B cell (primary cell): Measurements from ENCODE around the gene NLGN4X. TPM values are rescaled to one million over a fixed set of nuclear protein-coding genes. Genes with fewer than 3 reads are reported as not detected.

Experiments used
- ATAC-seq: fragments of 200-7000 bp; cut with Tn5 transposase; one replicate; pipeline ENCODE4 v1.10.0; 2021; ENCODE audit warnings: low read depth, mild to moderate bottlenecking, moderate number of reproducible peaks, moderate library complexity
- CTCF ChIA-PET: fragments of 350-600 bp; sonication (Branson Sonifier 250); formaldehyde crosslinking; loops from one replicate; lab custom pipeline; 2021; ENCODE audit warnings: antibody characterized with exemption, inconsistent platforms; lab: Charles Lee
- POLR2A ChIA-PET: fragments of 350-600 bp; sonication (Branson Sonifier 250); formaldehyde crosslinking; loops from one replicate; lab custom pipeline; 2021; ENCODE audit warnings: antibody characterized with exemption; lab: Charles Lee
- DNase-seq: peaks from one replicate; pipeline ENCODE4 v3.0.0; 2013
- H2AFZ ChIP-seq: 2 replicates; pipeline ENCODE4 v1.6.1; 2012; ENCODE audit warnings: mild to moderate bottlenecking, low read depth, low read length; ENCODE audit not compliant: insufficient read depth, poor library complexity, severe bottlenecking
- H3K27ac ChIP-seq, 2 donors: 1 replicate in 1 of 2; 2 replicates in 1 of 2; pipeline ENCODE4 v1.5.1; 2012 to 2013; ENCODE audit warnings: low read length in 2 of 2, mild to moderate bottlenecking in 2 of 2, moderate library complexity in 1 of 2
- H3K27me3 ChIP-seq, 4 experiments: fragments of 200-600 bp in 1 of 4; sonication (generic) in 1 of 4; replicated peaks in 1 of 4; 1 replicate in 2 of 4; 2 replicates in 2 of 4; pipeline versions ENCODE4 v1.6.1 to v1.7.0; 2013 to 2016; ENCODE audit warnings: low read length in 3 of 4, mild to moderate bottlenecking in 2 of 4, mixed read lengths in 1 of 4, moderate library complexity in 1 of 4; ENCODE audit not compliant: insufficient read depth in 4 of 4, control insufficient read depth in 3 of 4; ENCODE audit errors: control extremely low read depth in 1 of 4
- H3K36me3 ChIP-seq, 2 experiments: replicated peaks in 1 of 2; 1 replicate in 1 of 2; 2 replicates in 1 of 2; pipeline versions ENCODE4 v1.6.1 to v1.7.1; 2013; ENCODE audit warnings: low read length in 1 of 2; ENCODE audit not compliant: insufficient read depth in 2 of 2, control insufficient read depth in 1 of 2; ENCODE audit errors: control extremely low read depth in 1 of 2, extremely low read depth in 1 of 2
- H3K4me1 ChIP-seq, 2 donors: fragments of 200-600 bp in 1 of 2; sonication (generic) in 1 of 2; 1 replicate in 1 of 2; 2 replicates in 1 of 2; pipeline versions ENCODE4 v1.5.1 to v1.6.1; 2013 to 2017; ENCODE audit warnings: low read length in 2 of 2; ENCODE audit not compliant: control insufficient read depth in 2 of 2, insufficient read depth in 2 of 2
- H3K4me2 ChIP-seq: replicated peaks from 2 replicates; pipeline ENCODE3; 2012; ENCODE audit warnings: mild to moderate bottlenecking, low read depth, low read length; ENCODE audit not compliant: poor library complexity, severe bottlenecking
- H3K4me3 ChIP-seq, 5 experiments: fragments of 200-600 bp in 1 of 5; sonication (generic) in 1 of 5; 1 replicate in 3 of 5; 2 replicates in 2 of 5; pipeline versions ENCODE4 v1.5.1 to v1.7.0; 2011 to 2016; ENCODE audit warnings: low read length in 4 of 5, mild to moderate bottlenecking in 4 of 5, low read depth in 2 of 5, control low read depth in 1 of 5, moderate library complexity in 1 of 5; ENCODE audit not compliant: insufficient read depth in 1 of 5; ENCODE audit errors: control extremely low read depth in 1 of 5, extremely low read depth in 1 of 5
- H3K79me2 ChIP-seq: fragments of 200-600 bp; sonication (generic); one replicate; pipeline ENCODE4 v1.6.0; 2016; ENCODE audit warnings: low read length; ENCODE audit not compliant: control insufficient read depth, insufficient read depth
- H3K9ac ChIP-seq: fragments of 200-600 bp; sonication (generic); 2 replicates; pipeline ENCODE4 v1.6.1; 2017; ENCODE audit warnings: mild to moderate bottlenecking, low read length, moderate library complexity
- H3K9me3 ChIP-seq, 3 donors: one replicate each; pipeline versions ENCODE4 v1.6.1 to v1.7.1; 2013; ENCODE audit warnings: low read length in 2 of 3; ENCODE audit not compliant: control insufficient read depth in 2 of 3, insufficient read depth in 1 of 3; ENCODE audit errors: control extremely low read depth in 1 of 3
- H4K20me1 ChIP-seq: 2 replicates; pipeline ENCODE4 v1.6.0; 2012; ENCODE audit warnings: mild to moderate bottlenecking, low read length; ENCODE audit not compliant: insufficient read depth, control insufficient read depth, poor library complexity, severe bottlenecking
- H3K27ac Mint-ChIP-seq: one replicate; pipeline ENCODE4 v1.8.0; 2021; ENCODE audit warnings: mixed read lengths
- H3K27me3 Mint-ChIP-seq: one replicate; pipeline ENCODE4 v1.8.0; 2021; ENCODE audit warnings: mixed read lengths
- H3K4me1 Mint-ChIP-seq: one replicate; pipeline ENCODE4 v1.8.0; 2021; ENCODE audit warnings: mixed read lengths
- H3K4me3 Mint-ChIP-seq: one replicate; pipeline ENCODE4 v1.8.0; 2021; ENCODE audit warnings: mixed read lengths
- H3K9me3 Mint-ChIP-seq: one replicate; pipeline ENCODE4 v1.8.0; 2022; ENCODE audit warnings: mixed read lengths; ENCODE audit not compliant: insufficient read depth
- EZH2 ChIP-seq: IDR thresholded peaks from 2 replicates; pipeline ENCODE4 v1.6.1; 2012; ENCODE audit warnings: borderline replicate concordance, low read depth, mild to moderate bottlenecking, moderate library complexity, low read length; ENCODE audit not compliant: insufficient read depth, poor library complexity, severe bottlenecking
- WGBS: methylation state at CpG from one replicate; pipeline ENCODE4 v1.1.5; 2013; ENCODE audit warnings: missing lambda C conversion rate; ENCODE audit not compliant: insufficient coverage; 5-methylcytosine and 5-hydroxymethylcytosine counted together
- intact Hi-C: fragments of 100-400 bp; cut with micrococcal nuclease; formaldehyde crosslinking; loops from one replicate; pipeline ENCODE4 v1.10.0; 2022
- polyA plus RNA-seq: library from polyadenylated mRNA; depleted of rRNA; stranded (reverse); fragments of >200 nt; gene quantifications from 2 replicates; pipeline ENCODE4 v1.2.3, GENCODE V29; 2012
- total RNA-seq, 2 donors: library from RNA; stranded (reverse); fragments of 120-200 nt in 1 of 2; gene quantifications; 1 replicate in 1 of 2; 2 replicates in 1 of 2; pipeline versions ENCODE4 v1.2.3 to v1.2.4, GENCODE V29; 2013 to 2022
- TF ChIP-seq, protein P1 (sequence below): fragments of 200-600 bp; IDR thresholded peaks from one replicate; pipeline ENCODE4 v1.8.0; 2022; ENCODE audit warnings: antibody characterized with exemption, mild to moderate bottlenecking

The NLGN4X gene
- total and polyA plus RNA-seq, 2 donors (not counting 1 experiment from before 2014, with no cell fraction given): 0.09 to 0.34 TPM

DNA sequence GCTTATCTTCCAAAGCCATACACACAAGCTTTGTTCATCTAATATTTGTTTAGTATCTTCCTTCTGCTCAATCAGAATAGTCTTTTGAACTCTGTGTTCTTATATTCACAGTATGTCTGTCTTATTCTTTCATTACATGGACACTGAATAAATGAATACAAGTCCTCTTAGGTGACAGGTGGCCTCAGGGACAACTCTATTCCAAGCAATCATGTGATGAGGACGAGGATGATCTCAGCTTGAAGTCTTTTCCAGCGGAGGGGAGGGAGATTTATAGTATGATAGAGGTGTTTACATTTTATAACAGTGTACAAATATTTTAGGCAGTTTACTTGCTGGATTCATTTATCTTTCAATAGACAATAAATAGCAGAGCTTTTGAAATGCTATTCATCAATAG, 300.4 kb downstream of the NLGN4X start:
- no peaks in the 10 kb centered on the region for H3K36me3 ChIP-seq
- H3K4me2 ChIP-seq: no peak overlapping the region
- no peaks in the 10 kb centered on the region for H3K4me1 ChIP-seq
- H3K27ac ChIP-seq: no peak overlapping the region
- Mint-ChIP-seq H3K27me3 (no peaks in the 10 kb centered on the region), H3K4me3 (no peak overlapping the region), H3K27ac (no peak overlapping the region), H3K9me3 (no peaks in the 10 kb centered on the region), H3K4me1 (no peaks in the 10 kb centered on the region)
- no peak overlapping the region for H3K9ac ChIP-seq
- ChIA-PET POLR2A (no interaction called here), CTCF (no interaction called here)
- no CpG with 5 or more reads among the region's 2 CpGs for WGBS
- TF ChIP-seq, protein P1, sequence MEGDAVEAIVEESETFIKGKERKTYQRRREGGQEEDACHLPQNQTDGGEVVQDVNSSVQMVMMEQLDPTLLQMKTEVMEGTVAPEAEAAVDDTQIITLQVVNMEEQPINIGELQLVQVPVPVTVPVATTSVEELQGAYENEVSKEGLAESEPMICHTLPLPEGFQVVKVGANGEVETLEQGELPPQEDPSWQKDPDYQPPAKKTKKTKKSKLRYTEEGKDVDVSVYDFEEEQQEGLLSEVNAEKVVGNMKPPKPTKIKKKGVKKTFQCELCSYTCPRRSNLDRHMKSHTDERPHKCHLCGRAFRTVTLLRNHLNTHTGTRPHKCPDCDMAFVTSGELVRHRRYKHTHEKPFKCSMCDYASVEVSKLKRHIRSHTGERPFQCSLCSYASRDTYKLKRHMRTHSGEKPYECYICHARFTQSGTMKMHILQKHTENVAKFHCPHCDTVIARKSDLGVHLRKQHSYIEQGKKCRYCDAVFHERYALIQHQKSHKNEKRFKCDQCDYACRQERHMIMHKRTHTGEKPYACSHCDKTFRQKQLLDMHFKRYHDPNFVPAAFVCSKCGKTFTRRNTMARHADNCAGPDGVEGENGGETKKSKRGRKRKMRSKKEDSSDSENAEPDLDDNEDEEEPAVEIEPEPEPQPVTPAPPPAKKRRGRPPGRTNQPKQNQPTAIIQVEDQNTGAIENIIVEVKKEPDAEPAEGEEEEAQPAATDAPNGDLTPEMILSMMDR: no peak
- TF ChIP-seq EZH2: no peak
- H3K79me2 ChIP-seq: no peaks in the 10 kb centered on the region
- no peaks in the 10 kb centered on the region for H4K20me1 ChIP-seq
- intact Hi-C loops: no loop called here
- no peak overlapping the region for H2AFZ ChIP-seq
- DNase-seq (no peak), ATAC-seq (no peak)
- H3K4me3 ChIP-seq: no peak overlapping the region
- no peaks in the 10 kb centered on the region for H3K27me3 ChIP-seq
- no peaks in the 10 kb centered on the region for H3K9me3 ChIP-seq

DNA sequence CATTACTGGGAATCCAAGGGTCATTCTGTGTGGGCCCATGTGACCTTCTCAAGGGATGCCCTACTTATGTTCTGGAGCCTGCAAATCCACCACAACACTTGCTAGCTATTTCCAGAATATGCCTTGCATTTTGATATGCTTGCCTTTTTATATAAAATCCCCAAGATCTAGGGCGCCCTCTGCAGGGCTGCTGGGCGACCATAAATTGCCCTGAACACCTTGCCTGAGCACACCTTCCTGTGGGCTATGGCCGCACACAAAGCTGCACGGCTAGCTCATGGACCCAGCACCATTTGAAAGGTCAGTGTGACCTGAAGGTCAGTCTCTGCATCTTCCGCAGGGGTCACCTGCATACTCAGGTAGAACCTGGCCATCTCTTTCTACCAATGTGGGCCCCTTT, 311.7 kb downstream of the NLGN4X start:
- Histone ChIP-seq H3K9me3 (no peaks in the 10 kb centered on the region), H3K9ac (no peak overlapping the region), H3K27ac (no peak overlapping the region), H3K36me3 (no peaks in the 10 kb centered on the region), H3K27me3 (no peaks in the 10 kb centered on the region), H3K4me3 (no peak overlapping the region), H3K4me2 (no peak overlapping the region), H3K79me2 (no peaks in the 10 kb centered on the region), H2AFZ (no peak overlapping the region), H3K4me1 (no peaks in the 10 kb centered on the region), H4K20me1 (no peaks in the 10 kb centered on the region)
- DNase-seq: peak; percentile 1
- no peak overlapping the region for H3K4me3 Mint-ChIP-seq
- TF ChIP-seq, protein P1: no peak
- TF ChIP-seq EZH2: no peak
- H3K9me3 Mint-ChIP-seq: no peaks in the 10 kb centered on the region
- intact Hi-C loops: no loop called here
- 82% methylated on average over 4 of the region's 5 CpGs for WGBS
- ChIA-PET POLR2A (no interaction called here), CTCF (no interaction called here)
- H3K27me3 Mint-ChIP-seq: no peaks in the 10 kb centered on the region
- no peak for ATAC-seq
- no peak overlapping the region for H3K27ac Mint-ChIP-seq
- H3K4me1 Mint-ChIP-seq: no peaks in the 10 kb centered on the region
